ENCODE measurements around the gene C6orf136. TPM values are rescaled to one million over a fixed set of nuclear protein-coding genes. Genes with fewer than 3 reads are reported as not detected.

Gene C6orf136
- total and polyA plus RNA-seq, 10 of the 15 experiments (the other 5 are each of a cell fraction or from before 2014, with no cell fraction given), result 5.2 to 24.1 (median 14.9) TPM

DNA sequence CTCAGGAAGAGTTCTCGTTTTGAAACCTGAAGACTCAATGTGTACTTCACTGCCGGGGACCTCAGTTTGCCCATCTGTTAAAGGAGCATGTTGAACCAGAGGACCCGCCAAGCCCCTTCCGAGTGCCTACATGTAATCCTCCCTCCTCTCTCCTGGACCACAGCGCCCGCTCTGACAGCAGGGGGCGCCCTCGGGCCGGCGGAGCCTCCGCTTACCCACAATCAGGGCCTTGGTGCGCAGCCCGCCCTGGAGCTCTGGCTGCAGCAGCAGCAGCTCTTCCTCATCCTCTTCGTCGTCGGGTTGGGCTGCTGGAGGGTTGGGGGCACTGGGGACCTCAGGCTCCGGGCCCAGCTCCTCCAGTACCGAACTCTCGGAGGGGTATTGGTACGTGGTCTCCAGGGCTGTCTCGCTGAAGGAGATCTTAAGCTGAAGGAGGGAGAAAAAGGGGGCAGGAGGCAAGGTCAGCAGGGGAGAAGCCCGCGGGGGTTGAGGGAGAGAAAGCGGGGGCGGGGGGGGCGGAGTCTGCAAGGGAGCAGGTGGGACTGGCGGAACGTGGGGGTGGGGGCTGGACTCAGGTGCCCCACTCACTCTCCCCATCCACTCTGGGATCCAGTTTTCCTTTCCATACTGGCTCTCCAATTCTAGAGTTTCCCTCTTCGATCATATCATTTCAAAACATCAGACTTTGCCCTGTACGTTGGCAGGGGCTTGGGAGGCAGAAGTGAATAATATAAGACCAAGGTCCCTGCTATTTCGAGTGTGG is 32.2 kb downstream of the C6orf136 start (continued):
- TF ChIP-seq, protein P1, sequence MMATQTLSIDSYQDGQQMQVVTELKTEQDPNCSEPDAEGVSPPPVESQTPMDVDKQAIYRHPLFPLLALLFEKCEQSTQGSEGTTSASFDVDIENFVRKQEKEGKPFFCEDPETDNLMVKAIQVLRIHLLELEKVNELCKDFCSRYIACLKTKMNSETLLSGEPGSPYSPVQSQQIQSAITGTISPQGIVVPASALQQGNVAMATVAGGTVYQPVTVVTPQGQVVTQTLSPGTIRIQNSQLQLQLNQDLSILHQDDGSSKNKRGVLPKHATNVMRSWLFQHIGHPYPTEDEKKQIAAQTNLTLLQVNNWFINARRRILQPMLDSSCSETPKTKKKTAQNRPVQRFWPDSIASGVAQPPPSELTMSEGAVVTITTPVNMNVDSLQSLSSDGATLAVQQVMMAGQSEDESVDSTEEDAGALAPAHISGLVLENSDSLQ (IDR thresholded peaks at IDR 0.05), result no peak
- no peak for TF ChIP-seq IKZF2 (IDR thresholded peaks at IDR 0.05)
- TF ChIP-seq TCF3 (IDR thresholded peaks at IDR 0.05; ENCODE audit: borderline replicate concordance, insufficient read depth, low read depth, low read length), result no peak
- TF ChIP-seq BMI1 (IDR thresholded peaks at IDR 0.05; ENCODE audit: borderline replicate concordance), result no peak
- TF ChIP-seq GATAD2B (conservative IDR thresholded peaks at IDR 0.05; ENCODE audit: low read depth), result no peak
- peak; percentile 45; the same call in 1 of the 2 replicates for TF ChIP-seq SIN3A (IDR thresholded peaks at IDR 0.05; ENCODE audit: low read depth, low read length)
- TF ChIP-seq NR2F1 (conservative IDR thresholded peaks at IDR 0.05), result peak; percentile 70
- no peak for TF ChIP-seq RUNX3 (IDR thresholded peaks at IDR 0.05; ENCODE audit: low read length)
- TF ChIP-seq SP1 (IDR thresholded peaks at IDR 0.05; ENCODE audit: low read depth, low read length), result no peak
- TF ChIP-seq BHLHE40 (IDR thresholded peaks at IDR 0.05; ENCODE audit: borderline replicate concordance in 1 of 2, low read depth in 2 of 2, low read length in 1 of 2), result peak in 1 of 2 experiments; percentile 45; a peak in 1 of 4 replicates
- TF ChIP-seq, protein P2, sequence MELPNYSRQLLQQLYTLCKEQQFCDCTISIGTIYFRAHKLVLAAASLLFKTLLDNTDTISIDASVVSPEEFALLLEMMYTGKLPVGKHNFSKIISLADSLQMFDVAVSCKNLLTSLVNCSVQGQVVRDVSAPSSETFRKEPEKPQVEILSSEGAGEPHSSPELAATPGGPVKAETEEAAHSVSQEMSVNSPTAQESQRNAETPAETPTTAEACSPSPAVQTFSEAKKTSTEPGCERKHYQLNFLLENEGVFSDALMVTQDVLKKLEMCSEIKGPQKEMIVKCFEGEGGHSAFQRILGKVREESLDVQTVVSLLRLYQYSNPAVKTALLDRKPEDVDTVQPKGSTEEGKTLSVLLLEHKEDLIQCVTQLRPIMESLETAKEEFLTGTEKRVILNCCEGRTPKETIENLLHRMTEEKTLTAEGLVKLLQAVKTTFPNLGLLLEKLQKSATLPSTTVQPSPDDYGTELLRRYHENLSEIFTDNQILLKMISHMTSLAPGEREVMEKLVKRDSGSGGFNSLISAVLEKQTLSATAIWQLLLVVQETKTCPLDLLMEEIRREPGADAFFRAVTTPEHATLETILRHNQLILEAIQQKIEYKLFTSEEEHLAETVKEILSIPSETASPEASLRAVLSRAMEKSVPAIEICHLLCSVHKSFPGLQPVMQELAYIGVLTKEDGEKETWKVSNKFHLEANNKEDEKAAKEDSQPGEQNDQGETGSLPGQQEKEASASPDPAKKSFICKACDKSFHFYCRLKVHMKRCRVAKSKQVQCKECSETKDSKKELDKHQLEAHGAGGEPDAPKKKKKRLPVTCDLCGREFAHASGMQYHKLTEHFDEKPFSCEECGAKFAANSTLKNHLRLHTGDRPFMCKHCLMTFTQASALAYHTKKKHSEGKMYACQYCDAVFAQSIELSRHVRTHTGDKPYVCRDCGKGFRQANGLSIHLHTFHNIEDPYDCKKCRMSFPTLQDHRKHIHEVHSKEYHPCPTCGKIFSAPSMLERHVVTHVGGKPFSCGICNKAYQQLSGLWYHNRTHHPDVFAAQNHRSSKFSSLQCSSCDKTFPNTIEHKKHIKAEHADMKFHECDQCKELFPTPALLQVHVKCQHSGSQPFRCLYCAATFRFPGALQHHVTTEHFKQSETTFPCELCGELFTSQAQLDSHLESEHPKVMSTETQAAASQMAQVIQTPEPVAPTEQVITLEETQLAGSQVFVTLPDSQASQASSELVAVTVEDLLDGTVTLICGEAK (IDR thresholded peaks at IDR 0.05; ENCODE audit: borderline replicate concordance), result no peak
- TF ChIP-seq PAX8 (IDR thresholded peaks at IDR 0.05), result no peak
- TF ChIP-seq, protein P3, sequence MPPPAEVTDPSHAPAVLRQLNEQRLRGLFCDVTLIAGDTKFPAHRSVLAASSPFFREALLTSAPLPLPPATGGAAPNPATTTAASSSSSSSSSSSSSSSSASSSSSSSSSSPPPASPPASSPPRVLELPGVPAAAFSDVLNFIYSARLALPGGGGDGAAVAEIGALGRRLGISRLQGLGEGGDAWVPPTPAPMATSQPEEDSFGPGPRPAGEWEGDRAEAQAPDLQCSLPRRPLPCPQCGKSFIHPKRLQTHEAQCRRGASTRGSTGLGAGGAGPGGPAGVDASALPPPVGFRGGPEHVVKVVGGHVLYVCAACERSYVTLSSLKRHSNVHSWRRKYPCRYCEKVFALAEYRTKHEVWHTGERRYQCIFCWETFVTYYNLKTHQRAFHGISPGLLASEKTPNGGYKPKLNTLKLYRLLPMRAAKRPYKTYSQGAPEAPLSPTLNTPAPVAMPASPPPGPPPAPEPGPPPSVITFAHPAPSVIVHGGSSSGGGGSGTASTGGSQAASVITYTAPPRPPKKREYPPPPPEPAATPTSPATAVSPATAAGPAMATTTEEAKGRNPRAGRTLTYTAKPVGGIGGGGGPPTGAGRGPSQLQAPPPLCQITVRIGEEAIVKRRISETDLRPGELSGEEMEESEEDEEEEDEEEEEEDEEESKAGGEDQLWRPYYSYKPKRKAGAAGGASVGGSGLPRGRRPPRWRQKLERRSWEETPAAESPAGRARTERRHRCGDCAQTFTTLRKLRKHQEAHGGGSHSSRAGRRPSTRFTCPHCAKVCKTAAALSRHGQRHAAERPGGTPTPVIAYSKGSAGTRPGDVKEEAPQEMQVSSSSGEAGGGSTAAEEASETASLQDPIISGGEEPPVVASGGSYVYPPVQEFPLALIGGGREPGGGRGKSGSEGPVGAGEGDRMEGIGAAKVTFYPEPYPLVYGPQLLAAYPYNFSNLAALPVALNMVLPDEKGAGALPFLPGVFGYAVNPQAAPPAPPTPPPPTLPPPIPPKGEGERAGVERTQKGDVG (CRISPR knock-in tag; IDR thresholded peaks at IDR 0.05), result no peak
- TF ChIP-seq ZBED1 (IDR thresholded peaks at IDR 0.05; ENCODE audit: borderline replicate concordance), result no peak
- TF ChIP-seq, protein P4, sequence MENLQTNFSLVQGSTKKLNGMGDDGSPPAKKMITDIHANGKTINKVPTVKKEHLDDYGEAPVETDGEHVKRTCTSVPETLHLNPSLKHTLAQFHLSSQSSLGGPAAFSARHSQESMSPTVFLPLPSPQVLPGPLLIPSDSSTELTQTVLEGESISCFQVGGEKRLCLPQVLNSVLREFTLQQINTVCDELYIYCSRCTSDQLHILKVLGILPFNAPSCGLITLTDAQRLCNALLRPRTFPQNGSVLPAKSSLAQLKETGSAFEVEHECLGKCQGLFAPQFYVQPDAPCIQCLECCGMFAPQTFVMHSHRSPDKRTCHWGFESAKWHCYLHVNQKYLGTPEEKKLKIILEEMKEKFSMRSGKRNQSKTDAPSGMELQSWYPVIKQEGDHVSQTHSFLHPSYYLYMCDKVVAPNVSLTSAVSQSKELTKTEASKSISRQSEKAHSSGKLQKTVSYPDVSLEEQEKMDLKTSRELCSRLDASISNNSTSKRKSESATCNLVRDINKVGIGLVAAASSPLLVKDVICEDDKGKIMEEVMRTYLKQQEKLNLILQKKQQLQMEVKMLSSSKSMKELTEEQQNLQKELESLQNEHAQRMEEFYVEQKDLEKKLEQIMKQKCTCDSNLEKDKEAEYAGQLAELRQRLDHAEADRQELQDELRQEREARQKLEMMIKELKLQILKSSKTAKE (IDR thresholded peaks at IDR 0.05; ENCODE audit: low read depth, poor library complexity, severe bottlenecking), result no peak
- TF ChIP-seq YY1 (IDR thresholded peaks at IDR 0.05; ENCODE audit: low read depth, low read length), result peak; percentile 86
- no peak for TF ChIP-seq STAT1 (conservative IDR thresholded peaks at IDR 0.05)
- TF ChIP-seq ZNF622 (IDR thresholded peaks at IDR 0.05), result no peak
